IPS DF 4.7 (cell line): ENCODE data around the gene RCE1.

ENCODE experiments used
- DNase-seq: peaks from one replicate; pipeline ENCODE4 v3.0.0-alpha.2; 2013; ENCODE audit warnings: low spot score; ENCODE audit errors: extremely low read depth

RCE1 gene

GRCh38 chr11:66844496-66845142, 1.4 kb downstream of the RCE1 start:
- no peak for DNase-seq

DNA sequence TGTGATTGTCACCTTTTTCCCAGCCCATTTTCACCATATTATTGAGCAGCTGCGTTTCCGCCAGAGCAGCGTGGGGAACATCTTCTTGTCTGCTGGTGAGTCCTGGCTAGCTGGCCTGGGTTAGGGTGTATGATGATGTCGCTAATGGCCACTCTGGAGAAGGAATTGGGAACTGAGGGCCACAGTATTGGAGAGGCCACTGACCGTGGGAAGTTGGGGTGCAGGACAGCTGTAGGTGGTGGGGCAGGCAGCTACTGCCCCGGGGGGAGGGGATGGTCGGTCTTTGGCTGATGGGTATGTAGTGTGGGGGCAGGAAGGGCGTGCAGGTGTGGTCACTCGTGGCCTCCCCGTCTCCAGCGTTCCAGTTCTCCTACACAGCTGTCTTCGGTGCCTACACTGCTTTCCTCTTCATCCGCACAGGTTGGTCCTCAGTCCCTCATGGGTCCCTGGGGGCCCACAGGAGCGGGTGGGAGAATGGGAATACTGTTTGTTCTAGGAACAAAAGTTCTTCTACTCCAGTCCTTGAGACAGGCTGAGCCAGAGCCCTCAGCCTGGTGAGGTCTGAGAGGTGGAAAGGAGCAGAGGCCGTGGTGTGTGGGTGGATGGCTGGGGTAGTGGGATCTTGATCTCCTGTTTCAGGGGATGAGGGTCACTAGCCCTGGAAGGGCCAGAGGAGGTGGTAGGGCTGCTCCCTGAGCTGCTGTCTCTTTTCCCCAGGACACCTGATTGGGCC, 2.1 kb downstream of the RCE1 start:
- no peak for DNase-seq

DNA sequence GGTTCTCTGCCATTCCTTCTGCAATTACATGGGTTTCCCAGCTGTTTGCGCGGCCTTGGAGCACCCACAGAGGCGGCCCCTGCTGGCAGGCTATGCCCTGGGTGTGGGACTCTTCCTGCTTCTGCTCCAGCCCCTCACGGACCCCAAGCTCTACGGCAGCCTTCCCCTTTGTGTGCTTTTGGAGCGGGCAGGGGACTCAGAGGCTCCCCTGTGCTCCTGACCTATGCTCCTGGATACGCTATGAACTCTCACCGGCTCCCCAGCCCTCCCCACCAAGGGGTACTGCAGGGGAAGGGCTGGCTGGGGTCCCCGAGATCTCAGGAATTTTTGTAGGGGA, 2.6 kb downstream of the RCE1 start:
- DNase-seq, result no peak

DNA sequence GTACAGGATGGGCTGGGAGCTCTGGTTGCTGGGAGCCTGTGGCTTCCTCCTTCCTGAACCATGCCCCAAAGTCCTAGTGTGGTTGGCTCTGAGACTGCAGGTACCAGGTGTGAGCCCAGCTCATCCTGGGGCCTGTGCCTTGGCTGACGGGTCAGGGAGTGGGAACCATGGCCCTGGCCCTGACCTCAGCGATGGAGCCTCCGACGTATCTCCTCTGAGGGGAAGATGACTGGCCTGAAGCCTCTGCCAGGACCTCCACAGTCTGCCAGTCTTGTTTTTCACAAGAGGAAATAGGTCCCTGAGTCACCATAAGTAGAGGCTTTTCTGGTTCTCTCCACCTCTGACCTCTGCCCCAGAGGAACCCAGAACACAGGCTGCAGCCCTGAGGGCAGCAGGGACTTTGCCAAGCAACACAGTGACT, 3.4 kb downstream of the RCE1 start:
- no peak for DNase-seq

DNA sequence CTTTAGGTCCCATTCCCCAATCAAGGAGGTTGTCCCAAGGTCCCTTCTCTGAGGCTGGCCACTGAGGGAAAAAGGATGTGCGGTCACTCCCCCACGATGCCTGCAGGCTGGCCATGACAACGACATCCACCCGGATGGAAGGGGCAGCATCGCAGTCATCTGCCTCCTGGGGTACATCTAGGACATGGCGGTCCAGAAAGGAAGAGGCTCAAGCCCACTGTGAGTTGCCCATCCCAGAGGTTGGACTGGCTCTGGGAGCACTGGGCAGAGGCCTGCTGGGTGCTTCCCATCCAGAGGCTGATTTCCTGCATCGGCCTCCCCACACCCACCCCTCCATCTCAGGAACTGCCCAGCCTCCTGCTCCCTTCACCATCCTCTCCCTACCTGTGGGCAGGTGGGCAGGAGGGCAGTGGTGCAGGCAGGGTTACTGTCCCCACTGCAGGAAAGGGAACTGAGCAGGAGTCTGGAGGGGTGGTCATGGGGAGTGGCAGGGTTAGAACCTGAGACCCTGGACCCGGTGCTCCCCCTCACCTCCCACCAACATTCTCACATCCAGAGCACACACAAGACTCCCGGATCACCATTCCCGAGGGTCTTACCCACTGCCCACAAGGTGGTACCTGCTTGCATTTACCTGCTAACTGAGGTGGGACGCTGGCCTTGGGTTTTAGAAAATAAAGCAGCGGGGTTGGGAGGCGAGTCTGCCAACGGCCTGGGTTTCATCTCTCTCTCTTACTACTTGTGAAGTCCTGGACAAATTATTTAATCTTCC, 4.4 kb downstream of the RCE1 start:
- DNase-seq, result no peak

- no peak for DNase-seq
Observed at GRCh38 chr11:66848671-66849500, 5.6 kb downstream of the RCE1 start.

DNA sequence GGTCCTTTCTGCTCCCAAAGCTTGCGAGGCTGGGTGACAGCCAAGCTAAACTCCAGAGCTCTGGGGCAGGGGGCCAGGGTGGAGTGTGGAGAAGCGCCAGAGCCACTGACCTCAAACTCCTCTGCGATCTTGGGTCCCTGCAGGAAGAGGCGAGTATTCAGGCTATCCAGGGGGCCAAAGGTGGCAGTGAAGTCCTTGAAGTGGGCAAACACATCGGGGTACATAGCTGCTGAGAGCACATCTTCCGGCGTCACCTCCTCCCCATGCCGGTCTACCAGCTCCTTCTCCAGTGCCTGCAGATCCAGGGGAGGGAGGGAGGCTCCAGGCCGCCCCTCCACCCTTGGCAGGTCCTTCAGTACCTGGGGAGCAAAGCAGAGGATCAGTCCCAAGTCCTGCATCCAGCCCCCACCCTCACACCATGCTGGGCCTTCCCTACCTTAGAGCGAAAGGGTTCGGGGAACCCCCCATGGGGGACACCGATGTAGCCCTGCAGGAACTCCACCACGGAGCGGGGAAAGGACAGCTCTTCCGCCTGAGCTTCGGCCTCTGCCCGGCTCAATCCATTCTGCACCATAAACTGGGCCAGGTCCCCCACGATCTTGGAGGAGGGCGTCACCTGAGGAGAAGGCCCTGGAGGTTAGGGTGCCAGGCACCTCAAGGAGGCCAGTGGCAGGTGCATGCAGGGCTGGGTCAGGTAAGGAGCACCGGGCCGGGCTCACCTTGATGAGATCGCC, 6.4 kb downstream of the RCE1 start:
- no peak for DNase-seq

- no peak for DNase-seq
Observed at GRCh38 chr11:66850235-66850587, 7.0 kb downstream of the RCE1 start.

GRCh38 chr11:66850588-66851238, 7.5 kb downstream of the RCE1 start:
- DNase-seq, result no peak

DNA sequence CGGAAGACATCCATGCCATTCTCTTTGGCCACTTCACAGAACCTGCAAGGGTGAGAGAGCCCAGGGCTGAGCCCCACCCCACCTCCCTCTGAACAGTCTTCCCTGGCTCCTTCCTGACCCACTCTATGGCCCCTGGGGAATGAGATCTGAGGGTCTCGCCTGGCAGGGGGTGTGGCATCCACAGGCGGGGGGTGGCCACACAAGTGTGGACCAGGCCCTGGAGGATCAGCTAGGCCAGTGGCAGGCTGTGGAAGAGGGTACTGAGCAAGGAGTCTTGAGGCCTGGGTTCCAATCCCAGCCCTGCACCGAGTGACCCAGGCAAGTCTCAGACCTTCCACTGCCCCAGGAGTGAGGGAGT, 8.0 kb downstream of the RCE1 start:
- no peak for DNase-seq

DNA sequence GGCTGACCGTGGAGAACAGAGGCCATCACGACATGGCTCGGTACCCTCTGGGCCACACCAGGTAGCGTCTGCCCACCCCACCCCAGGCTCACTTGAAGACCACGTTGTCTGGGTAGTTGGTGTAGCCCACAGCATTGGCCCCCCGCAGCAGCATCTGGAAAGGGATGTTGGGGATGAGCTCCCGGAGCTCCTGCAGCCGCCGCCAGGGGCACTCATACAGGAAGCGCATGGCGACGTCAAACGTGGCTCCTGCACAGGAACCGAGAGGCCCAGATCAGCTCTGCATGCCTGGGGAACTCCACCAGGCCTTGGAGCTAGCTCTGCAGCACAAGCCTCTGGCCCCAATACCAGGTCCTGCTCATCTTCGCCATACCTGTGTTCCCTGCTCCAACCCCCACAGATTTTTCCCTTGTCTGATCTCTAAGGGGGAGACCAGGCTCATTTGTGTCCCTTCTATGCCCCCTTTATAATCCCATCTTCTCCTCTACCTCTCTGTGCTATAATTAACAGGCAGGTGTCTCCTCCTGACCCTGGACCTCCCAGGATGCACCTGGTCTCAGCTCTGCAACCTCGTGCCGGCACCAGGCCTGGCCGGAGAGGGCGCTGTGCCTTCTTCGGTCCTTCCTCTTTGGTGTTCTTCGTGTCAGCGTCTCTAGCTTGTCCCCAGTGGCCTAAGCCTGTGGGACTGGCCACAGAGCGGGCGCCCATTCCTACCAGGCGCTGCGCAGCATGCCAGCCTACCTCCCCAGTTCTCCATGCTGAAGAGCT, 8.6 kb downstream of the RCE1 start:
- DNase-seq, result no peak

DNA sequence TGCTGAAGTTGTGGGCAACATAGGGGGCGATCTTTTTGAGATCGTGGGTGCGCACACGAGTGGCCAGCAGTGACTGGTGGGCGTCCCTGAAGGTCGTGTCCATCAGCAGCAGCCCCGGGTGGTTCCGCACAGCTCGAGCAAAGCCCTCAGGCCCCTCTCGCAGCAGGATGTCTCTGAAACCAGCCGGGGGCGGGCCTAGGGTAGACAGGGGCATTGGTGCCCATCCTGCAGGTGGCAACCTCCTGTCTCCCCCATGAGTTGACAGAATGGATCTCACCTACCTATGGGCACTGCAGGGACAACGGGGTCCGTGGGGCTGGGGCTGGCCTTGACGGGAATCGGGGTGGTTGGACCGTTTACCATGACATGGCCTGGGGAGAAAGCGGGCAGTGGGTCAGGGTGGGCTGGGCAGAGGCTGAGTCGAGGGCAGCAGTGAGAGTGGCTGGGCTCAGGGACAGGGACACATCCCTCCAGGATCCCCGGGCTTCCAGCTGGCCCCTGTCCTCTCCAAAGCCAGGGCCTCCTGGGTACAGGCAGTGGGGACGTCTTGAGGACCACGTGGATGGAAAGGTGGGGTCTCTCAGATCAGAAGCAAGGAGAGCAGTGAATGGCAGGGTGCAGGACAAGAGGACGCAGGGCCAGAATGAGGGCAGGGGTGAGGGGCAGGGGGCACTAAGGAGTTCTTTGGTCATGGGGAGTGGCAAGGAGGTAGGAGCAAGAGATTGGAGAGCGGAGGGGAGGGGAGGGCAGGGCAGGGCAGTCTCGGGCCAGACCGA, 9.4 kb downstream of the RCE1 start:
- DNase-seq, result no peak

DNA sequence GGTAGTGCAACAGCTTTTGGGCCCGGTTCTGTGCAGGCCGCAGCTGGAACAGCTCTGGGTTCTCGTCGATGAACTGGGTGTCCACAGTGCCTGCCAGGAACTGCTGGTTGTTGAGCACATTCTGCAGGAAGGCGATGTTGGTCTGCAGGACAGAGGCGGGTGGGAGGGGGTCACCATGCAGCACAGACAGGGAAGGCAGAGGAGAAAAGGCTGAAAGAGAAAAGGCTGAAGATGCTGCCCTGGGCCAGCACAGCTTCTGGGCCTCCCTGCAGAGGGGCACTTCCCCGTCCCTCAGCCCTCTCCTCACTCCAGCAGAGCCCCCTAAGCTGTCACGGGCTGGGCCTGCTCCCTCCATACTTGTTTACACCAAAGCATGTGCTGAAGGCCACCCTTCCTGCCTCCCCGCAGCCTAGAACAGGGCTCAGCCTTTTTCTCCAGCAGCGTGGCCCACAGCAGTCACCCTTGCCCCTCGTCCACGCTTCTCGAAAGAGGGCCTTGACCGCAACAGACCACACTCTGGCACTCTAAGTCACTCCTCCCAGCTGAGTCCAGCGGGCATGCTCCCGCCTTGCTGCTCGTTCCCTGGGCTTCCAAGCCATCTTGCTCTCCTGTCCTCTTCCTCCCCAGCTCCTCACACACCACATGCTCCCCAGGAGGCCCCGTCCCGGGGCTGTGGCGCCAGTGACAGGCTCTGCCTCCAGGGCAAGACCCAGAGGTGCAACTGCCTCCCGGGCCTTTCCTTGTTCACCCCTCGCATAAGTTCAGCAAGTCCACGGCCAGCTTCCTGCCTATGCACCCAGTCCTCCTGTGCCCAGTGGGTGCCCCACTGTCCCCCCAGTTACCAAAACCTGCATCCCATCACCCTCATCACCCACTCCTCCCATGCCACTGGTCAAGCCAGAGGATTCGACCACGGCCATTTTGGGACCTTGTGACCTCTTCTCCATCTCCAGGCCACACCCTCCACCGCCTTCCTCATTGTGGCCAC, 10.3 kb downstream of the RCE1 start:
- DNase-seq, result no peak

DNA sequence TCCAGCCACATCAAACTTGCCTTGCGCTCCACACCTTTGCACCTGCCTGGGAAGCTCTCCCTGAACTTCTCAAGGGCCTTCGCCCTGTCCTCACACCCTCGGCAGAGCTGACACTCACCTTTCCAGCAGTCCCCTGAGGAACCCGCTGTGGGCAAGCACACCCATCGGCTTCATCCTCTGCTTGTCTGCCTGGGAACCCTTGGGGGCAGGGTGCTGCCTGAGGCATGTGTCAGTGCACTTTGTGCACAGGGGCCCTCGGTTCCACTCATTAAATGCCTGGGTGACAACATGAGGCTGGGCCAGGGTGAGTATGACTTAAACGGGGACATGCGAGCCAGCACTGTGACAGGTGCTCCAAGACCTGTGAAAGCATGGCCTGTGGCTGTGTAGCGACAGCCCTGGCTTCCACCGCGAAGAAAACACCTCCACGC, 11.0 kb downstream of the RCE1 start:
- DNase-seq, result no peak

DNA sequence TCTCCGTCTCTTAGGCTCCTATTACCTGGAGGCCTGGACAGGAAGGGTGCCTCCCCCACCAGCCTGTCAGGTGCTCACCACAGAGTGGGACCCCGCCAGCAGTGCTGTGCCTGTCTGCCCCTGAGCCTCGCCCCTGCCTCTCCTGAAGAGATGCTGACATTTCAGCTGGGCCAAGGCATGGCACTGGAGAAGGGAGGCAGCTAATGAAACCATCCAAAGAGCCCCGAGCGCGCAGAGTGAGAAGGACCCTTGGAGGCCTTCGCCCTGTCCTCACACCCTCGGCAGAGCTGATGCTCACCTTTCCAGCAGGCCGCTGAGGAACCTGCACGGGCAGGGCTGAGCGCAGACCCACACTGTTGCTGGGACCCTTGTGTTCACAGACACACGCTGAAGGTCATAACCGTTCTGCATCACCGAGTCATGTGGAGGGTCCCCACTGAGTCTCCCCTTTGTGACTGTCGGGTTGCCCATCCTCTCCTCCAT, 11.5 kb downstream of the RCE1 start:
- no peak for DNase-seq

GRCh38 chr11:66855574-66856495, 12.6 kb downstream of the RCE1 start:
- no peak for DNase-seq
